Bronchial epithelial cell (primary cell): ENCODE results near the gene C19orf25. TPM values are rescaled to one million over a fixed set of nuclear protein-coding genes. Genes with fewer than 3 reads are reported as not detected.

ENCODE experiments used
- DNase-seq: peaks from one replicate; pipeline ENCODE4 v3.0.0-alpha.2; 2010; ENCODE audit warnings: low read depth
- FAIRE-seq: peaks from 2 replicates; lab custom pipeline; 2011; peaks lifted over from hg19 to GRCh38; lab: Jason Lieb, UNC
- H3K27me3 ChIP-seq: 2 replicates; pipeline ENCODE4 v1.5.1; 2011; ENCODE audit warnings: low read length; ENCODE audit not compliant: control insufficient read depth, insufficient read depth
- H3K36me3 ChIP-seq: 2 replicates; pipeline ENCODE4 v1.5.1; 2011; ENCODE audit warnings: low read length; ENCODE audit not compliant: control insufficient read depth, insufficient read depth
- H3K4me3 ChIP-seq: 2 replicates; pipeline ENCODE4 v1.5.1; 2011; ENCODE audit warnings: mild to moderate bottlenecking, low read depth, low read length, control low read depth
- CTCF ChIP-seq: IDR thresholded peaks from 2 replicates; pipeline ENCODE4 v1.5.1; 2011; ENCODE audit warnings: mild to moderate bottlenecking, moderate library complexity, low read length, control low read depth, inconsistent platforms; ENCODE audit not compliant: insufficient read depth, severe bottlenecking
- total RNA-seq: library from RNA; depleted of rRNA; stranded (reverse); fragments of >200 nt; gene quantifications from 2 replicates; pipeline ENCODE4 v1.2.1, GENCODE V29; 2014

The C19orf25 gene
- total RNA-seq, 1 donor from 2014 or later, result 24.7 TPM

GRCh38 chr19:1434040-1434366, 45.0 kb downstream of the C19orf25 start:
- FAIRE-seq, result no peak
- Histone ChIP-seq H3K27me3 (no peaks in the 10 kb centered on the region), H3K4me3 (no peak overlapping the region), H3K36me3 (peaks cover 35% of the 10 kb centered on the region)
- no peak for TF ChIP-seq CTCF
- no peak for DNase-seq

DNA sequence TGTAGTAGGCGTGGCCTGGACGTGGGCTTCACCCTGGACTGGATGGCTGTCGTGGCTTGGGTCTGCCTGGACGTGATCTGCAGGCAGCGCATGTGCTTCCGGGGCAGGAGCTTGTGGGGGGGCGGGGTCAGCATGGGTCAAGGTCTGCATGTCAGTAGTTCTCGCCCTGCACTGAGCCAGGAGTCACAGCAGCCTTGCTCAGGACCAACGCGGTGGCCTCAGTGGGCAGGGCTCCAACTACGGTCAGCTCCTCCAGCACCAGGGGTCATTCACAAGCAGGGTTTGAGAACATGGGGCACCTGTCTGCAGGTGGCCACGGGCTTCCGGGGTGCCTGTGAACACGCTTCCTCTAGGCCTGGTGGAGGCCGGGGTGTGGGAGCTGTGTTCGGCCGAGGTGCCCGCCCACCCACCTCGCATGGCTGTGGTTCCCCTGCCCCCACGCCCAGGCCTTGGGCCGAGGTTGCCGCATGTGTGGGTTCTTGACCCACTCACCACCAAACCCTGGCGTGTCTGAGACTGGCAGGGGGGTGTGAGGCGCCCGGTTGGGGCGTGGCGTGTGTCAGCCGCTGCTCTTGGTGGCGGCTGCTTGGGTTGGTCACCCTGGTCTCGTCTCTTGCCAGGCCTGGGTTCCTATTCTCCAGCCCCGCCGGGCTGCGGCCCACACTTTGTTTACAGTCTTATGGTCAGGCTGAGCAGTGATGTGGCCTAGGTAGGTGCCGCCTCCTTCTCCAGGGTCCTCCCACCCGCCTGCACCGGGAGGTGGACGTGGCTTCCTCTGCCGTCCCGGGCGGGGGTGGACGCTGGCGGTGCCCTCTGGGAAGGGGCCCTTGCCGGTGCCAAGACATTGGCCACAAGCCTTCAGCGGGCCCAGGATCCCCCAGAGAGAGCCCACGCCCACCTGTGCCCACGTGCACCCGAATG, 45.6 kb downstream of the C19orf25 start:
- no peak overlapping the region for H3K4me3 ChIP-seq
- TF ChIP-seq CTCF, result no peak
- FAIRE-seq (no peak), DNase-seq (no peak)
- peaks cover 39% of the 10 kb centered on the region for H3K36me3 ChIP-seq
- H3K27me3 ChIP-seq, result no peaks in the 10 kb centered on the region

DNA sequence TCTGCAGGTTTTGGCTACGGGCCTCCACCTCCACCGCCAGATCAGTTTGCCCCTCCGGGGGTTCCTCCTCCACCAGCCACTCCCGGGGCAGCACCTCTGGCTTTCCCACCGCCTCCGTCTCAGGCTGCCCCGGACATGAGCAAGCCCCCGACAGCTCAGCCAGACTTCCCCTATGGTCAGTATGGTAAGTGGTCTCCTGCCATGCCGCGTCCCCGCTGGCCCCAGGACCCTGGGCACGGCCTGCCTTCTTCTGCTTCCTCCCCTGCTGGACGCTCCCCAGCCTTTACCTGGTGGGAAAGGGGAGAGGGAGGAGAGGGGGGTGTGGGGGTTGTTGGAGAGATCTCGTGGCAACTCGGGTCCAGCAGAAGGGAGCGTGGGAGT, 46.5 kb downstream of the C19orf25 start:
- no peak for FAIRE-seq
- H3K36me3 ChIP-seq, result peaks cover 43% of the 10 kb centered on the region
- no peak for TF ChIP-seq CTCF

DNA sequence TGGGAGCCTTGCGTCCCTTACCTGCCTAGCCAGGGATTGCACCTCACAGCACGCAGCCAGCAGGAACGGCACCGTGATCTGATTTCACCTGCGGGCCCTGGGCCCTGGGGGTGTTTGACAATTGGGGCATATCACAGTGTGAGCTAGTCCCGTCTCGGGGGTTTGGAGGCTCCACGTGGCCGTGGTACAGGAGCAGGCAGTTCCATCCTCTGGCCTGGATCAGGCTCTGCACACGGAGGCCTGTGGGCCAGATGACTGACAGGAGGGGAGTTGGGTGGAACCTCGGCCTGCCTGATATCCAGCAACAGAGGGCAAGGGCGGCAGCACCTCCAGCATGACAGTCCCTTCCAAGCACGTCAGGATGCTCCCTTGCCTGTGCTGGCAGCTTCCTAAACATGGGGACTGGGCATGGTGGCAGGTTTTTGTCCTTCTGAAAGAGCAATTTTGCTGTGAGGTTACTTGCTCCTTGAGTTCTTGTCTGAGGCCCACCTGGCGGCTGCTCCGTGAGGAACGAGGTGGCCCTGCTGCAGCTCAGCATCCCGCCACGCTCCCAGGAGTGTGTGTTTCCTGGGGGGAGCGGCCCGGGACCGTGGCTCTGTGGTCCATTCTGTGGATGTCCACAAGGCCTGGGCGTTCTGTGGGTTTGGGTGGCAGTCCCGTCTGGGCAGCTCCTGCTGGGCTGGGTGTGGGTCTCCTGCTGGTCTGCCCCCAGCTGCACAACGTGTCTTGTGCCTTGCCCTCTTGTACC, 47.1 kb downstream of the C19orf25 start:
- no peaks in the 10 kb centered on the region for H3K27me3 ChIP-seq
- H3K36me3 ChIP-seq, result peaks cover 48% of the 10 kb centered on the region
- H3K4me3 ChIP-seq, result no peak overlapping the region
- DNase-seq (no peak), FAIRE-seq (no peak)
- no peak for TF ChIP-seq CTCF

More for the DNA sequence above, 46.5 kb downstream of the C19orf25 start:
- no peak overlapping the region for H3K4me3 ChIP-seq
- H3K27me3 ChIP-seq, result no peaks in the 10 kb centered on the region
- DNase-seq, result no peak

GRCh38 chr19:1430246-1430645, 48.8 kb downstream of the C19orf25 start:
- DNase-seq, result no peak
- Histone ChIP-seq H3K27me3 (no peaks in the 10 kb centered on the region), H3K4me3 (no peak overlapping the region), H3K36me3 (peaks cover 57% of the 10 kb centered on the region)
- FAIRE-seq, result no peak
- no peak for TF ChIP-seq CTCF
